Caki2 (cell line): ENCODE results near the gene ZNF768. TPM values are rescaled to one million over a fixed set of nuclear protein-coding genes. Genes with fewer than 3 reads are reported as not detected.
"Not testable (repeated sequence)": the region's sequence is repeated elsewhere in the genome, so short reads cannot be mapped to it uniquely, and the experiment has no call there.

Experiments
- DNase-seq: peaks from one replicate; pipeline ENCODE4 v3.0.0-alpha.2; 2015; ENCODE audit warnings: low read depth
- in situ Hi-C: cut with HindIII; loops from 2 replicates; pipeline ENCODE4 v1.10.0; 2016; ENCODE audit warnings: low sequenced_read_pairs, low pct_unique_long_range_greater_than_20kb, mixed read lengths
- total RNA-seq: library from RNA; depleted of rRNA; stranded (reverse); fragments of >200 nt; shearing (Covaris generic); gene quantifications from 2 replicates; pipeline ENCODE4 v1.2.3, GENCODE V29; 2014; ENCODE audit warnings: low replicate concordance

The ZNF768 gene
- total RNA-seq, 1 experiment from 2014 or later: 99.4 TPM

GRCh38 chr16:30522702-30523463 lies 3.5 kb downstream of the ZNF768 start:
- in situ Hi-C loops, DNase-seq: not testable (repeated sequence)

GRCh38 chr16:30521873-30522641 lies 4.3 kb downstream of the ZNF768 start:
- in situ Hi-C loops: no loop called here
- peak; percentile 98 for DNase-seq

GRCh38 chr16:30521476-30521872 lies 4.9 kb downstream of the ZNF768 start:
- in situ Hi-C loops: no loop called here

GRCh38 chr16:30519120-30520049 lies 7.0 kb downstream of the ZNF768 start:
- in situ Hi-C loops: loop anchor here (10.0 kb wide), 1 partner anchor 75 kb away; the partner anchor contains the start of gene SEPHS2
- no peak for DNase-seq

More at GRCh38 chr16:30521476-30521872, 4.9 kb downstream of the ZNF768 start:
- no peak for DNase-seq

- DNase-seq: no peak
- in situ Hi-C loops: loop anchor here (10.0 kb wide), 1 partner anchor 74 kb away; the partner anchor contains the start of gene SEPHS2
Measured at GRCh38 chr16:30518552-30518951, 7.8 kb downstream of the ZNF768 start.

GRCh38 chr16:30515275-30515674 lies 11.1 kb downstream of the ZNF768 start:
- in situ Hi-C loops: loop anchor here (10.0 kb wide), 1 partner anchor 70 kb away; the partner anchor contains the start of gene SEPHS2

GRCh38 chr16:30511509-30511908 lies 14.9 kb downstream of the ZNF768 start:
- in situ Hi-C loops: loop anchor here (10.0 kb wide), 1 partner anchor 67 kb away; the partner anchor contains the start of gene SEPHS2

More at GRCh38 chr16:30515275-30515674, 11.1 kb downstream of the ZNF768 start:
- DNase-seq: no peak

GRCh38 chr16:30510376-30510938 lies 15.9 kb downstream of the ZNF768 start:
- in situ Hi-C loops: loop anchor here (10.0 kb wide), 1 partner anchor 66 kb away; the partner anchor contains the start of gene SEPHS2

More at GRCh38 chr16:30511509-30511908, 14.9 kb downstream of the ZNF768 start:
- no peak for DNase-seq

GRCh38 chr16:30509081-30509765 lies 17.1 kb downstream of the ZNF768 start:
- in situ Hi-C loops: no loop called here

More at GRCh38 chr16:30510376-30510938, 15.9 kb downstream of the ZNF768 start:
- no peak for DNase-seq

GRCh38 chr16:30503403-30504296 lies 22.7 kb downstream of the ZNF768 start:
- DNase-seq: no peak
- in situ Hi-C loops: no loop called here

More at GRCh38 chr16:30509081-30509765, 17.1 kb downstream of the ZNF768 start:
- no peak for DNase-seq

- in situ Hi-C loops: no loop called here
- no peak for DNase-seq
Measured at GRCh38 chr16:30499284-30499683, 27.1 kb downstream of the ZNF768 start.

GRCh38 chr16:30494709-30495108 lies 31.7 kb downstream of the ZNF768 start:
- in situ Hi-C loops: no loop called here

GRCh38 chr16:30493941-30494488 lies 32.4 kb downstream of the ZNF768 start:
- in situ Hi-C loops: no loop called here
- no peak for DNase-seq

More at GRCh38 chr16:30494709-30495108, 31.7 kb downstream of the ZNF768 start:
- no peak for DNase-seq

GRCh38 chr16:30491744-30492308 lies 34.5 kb downstream of the ZNF768 start:
- DNase-seq: peak; percentile 67
- in situ Hi-C loops: no loop called here

- in situ Hi-C loops: no loop called here
- DNase-seq: no peak
Measured at GRCh38 chr16:30491229-30491628, 35.1 kb downstream of the ZNF768 start.
